Muscle layer of colon (tissue), 2 donors: Measurements from ENCODE around the gene TYROBP.
A peak's percentile ranks its signal among the peaks of the same experiment; 100 is the strongest.
"Not testable (repeated sequence)": the region's sequence is repeated elsewhere in the genome, so short reads cannot be mapped to it uniquely, and the experiment has no call there.

Source experiments
- H3K27ac ChIP-seq: one replicate; pipeline ENCODE4 v1.7.0; 2013; ENCODE audit warnings: low read depth, mild to moderate bottlenecking, low read length, moderate library complexity
- H3K27me3 ChIP-seq, 2 donors: one replicate each; pipeline ENCODE4 v1.7.0; 2013; ENCODE audit warnings: low read length in 2 of 2, mild to moderate bottlenecking in 2 of 2; ENCODE audit not compliant: insufficient read depth in 2 of 2, control insufficient read depth in 1 of 2
- H3K36me3 ChIP-seq: one replicate; pipeline ENCODE4 v1.7.0; 2013; ENCODE audit warnings: mild to moderate bottlenecking, low read length; ENCODE audit not compliant: insufficient read depth
- H3K4me1 ChIP-seq: one replicate; pipeline ENCODE4 v1.7.0; 2013; ENCODE audit warnings: mild to moderate bottlenecking, low read length; ENCODE audit not compliant: insufficient read depth
- H3K4me3 ChIP-seq, 2 donors: one replicate each; pipeline ENCODE4 v1.7.0; 2013; ENCODE audit warnings: low read length in 2 of 2, low read depth in 1 of 2, mild to moderate bottlenecking in 1 of 2, moderate library complexity in 1 of 2
- H3K9ac ChIP-seq: one replicate; pipeline ENCODE4 v1.7.0; 2013; ENCODE audit warnings: low read length
- H3K9me3 ChIP-seq: one replicate; pipeline ENCODE4 v1.7.0; 2013; ENCODE audit warnings: mild to moderate bottlenecking, low read length
- donor health status: abdominal sarcoma.
- donor health status: Adenocarcinoma of cecum.

Gene TYROBP

DNA sequence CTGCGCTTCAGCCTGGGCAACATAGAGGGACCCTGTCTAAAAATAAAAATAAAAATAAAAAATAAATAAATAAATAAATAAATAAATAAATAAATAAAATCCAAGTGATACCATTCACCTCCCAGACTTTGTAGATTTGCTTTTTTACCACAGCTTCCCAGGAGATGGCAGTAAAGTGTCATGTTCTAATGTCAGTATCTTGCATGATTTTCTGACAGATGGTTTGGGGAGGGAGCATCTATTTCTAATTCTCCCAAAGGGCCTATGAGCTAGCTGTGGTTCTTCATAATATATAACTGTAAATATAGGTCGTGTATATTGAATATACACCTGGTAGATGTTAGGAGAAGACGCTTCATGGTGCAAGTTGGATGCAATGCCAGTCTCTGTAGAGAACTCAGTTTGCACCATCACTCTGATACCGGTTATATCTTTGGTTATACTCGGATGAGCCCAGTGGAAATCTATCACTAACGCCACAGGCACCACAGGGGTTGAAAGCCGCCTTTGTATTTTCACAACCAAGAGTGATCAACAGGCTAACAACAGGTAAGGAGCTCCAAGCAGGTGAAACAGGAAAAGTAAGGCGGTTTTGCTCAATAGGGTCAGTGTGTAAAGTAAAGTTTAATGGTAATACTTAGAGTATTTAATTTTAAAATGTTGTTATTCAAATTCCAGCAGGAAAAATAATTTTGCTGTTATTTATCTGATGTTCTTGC, 25.8 kb downstream of the TYROBP start:
- Histone ChIP-seq H3K4me1 (no peaks in the 10 kb centered on the region), H3K27ac (no peak overlapping the region), H3K4me3 (no peak overlapping the region), H3K27me3 (peaks cover 0 to 23% of the 10 kb centered on the region in 2 donors), H3K36me3 (no peaks in the 10 kb centered on the region), H3K9ac (no peak overlapping the region), H3K9me3 (no peaks in the 10 kb centered on the region)

DNA sequence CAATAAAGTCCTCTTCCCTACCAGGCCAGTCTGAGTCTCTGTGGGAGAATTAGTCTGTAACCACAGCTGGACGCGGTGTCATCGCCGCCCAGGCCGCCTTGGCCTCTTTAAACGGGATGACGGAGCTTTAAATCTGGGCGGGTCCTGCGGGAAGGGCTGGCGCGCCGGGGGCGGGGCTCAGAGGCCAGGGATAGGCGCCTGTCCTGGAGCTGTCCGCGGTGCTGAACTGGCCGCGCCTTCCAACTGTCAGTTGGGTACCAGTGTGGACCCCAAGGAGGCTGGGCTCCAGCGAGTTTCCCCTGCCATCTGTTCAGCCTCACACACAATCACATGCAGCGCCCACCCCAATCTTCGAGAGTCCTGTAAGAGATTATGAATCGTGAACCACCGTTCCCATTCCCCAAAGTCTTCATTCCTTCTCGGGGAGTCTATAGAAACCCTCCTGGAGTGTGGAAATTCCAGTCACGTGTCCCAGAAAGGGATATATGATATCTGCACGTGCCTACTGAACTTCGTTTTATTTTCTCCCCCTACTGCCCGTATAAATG, 28.3 kb downstream of the TYROBP start:
- no peaks in the 10 kb centered on the region for H3K9me3 ChIP-seq
- H3K36me3 ChIP-seq, result no peaks in the 10 kb centered on the region
- no peak overlapping the region for H3K9ac ChIP-seq
- no peaks in the 10 kb centered on the region for H3K4me1 ChIP-seq
- H3K27me3 ChIP-seq, result peaks cover 0 to 23% of the 10 kb centered on the region in 2 donors
- no peak overlapping the region for H3K27ac ChIP-seq
- no peak overlapping the region for H3K4me3 ChIP-seq

DNA sequence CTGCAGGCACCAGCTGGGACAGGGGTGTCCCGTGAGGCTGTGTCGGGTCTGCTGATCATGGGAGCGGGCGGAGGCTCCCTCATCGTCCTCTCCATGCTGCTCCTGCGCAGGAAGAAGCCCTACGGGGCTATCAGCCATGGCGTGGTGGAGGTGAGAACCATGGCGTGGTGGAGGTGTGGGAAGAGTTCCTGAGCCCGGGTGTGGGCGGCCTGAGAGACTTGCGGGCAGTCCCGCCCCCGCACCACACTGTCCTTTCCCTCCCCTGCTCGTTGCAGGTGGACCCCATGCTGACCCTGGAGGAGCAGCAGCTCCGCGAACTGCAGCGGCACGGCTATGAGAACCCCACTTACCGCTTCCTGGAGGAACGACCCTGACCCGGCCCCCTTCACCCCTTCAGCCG, 29.0 kb downstream of the TYROBP start:
- no peak overlapping the region for H3K27ac ChIP-seq
- no peaks in the 10 kb centered on the region for H3K36me3 ChIP-seq
- no peak overlapping the region for H3K4me3 ChIP-seq
- H3K9me3 ChIP-seq, result no peaks in the 10 kb centered on the region
- H3K9ac ChIP-seq, result no peak overlapping the region
- H3K27me3 ChIP-seq, result peaks cover 0 to 23% of the 10 kb centered on the region in 2 donors
- no peaks in the 10 kb centered on the region for H3K4me1 ChIP-seq

DNA sequence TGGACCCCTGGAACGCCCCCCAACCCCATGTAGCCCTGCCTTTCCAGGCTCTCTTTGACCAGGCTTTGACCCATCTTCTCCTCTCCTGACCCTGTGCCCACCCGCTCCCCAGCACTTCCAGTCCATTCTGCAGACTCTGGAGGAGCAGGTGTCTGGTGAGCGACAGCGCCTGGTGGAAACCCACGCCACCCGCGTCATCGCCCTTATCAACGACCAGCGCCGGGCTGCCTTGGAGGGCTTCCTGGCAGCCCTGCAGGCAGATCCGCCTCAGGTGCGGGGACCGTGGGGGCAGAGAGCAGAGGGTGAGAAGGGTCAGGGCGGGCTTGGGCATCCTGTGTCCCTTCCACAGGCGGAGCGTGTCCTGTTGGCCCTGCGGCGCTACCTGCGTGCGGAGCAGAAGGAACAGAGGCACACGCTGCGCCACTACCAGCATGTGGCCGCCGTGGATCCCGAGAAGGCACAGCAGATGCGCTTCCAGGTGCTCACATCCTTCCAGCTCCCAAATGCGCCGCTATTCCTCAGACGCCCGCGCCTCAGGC, 33.6 kb downstream of the TYROBP start:
- Histone ChIP-seq H3K9ac (no peak overlapping the region), H3K27me3 (peaks cover 24 to 45% of the 10 kb centered on the region in 2 donors), H3K4me1 (peaks cover 8% of the 10 kb centered on the region), H3K36me3 (no peaks in the 10 kb centered on the region), H3K27ac (no peak overlapping the region), H3K4me3 (no peak overlapping the region), H3K9me3 (no peaks in the 10 kb centered on the region)

DNA sequence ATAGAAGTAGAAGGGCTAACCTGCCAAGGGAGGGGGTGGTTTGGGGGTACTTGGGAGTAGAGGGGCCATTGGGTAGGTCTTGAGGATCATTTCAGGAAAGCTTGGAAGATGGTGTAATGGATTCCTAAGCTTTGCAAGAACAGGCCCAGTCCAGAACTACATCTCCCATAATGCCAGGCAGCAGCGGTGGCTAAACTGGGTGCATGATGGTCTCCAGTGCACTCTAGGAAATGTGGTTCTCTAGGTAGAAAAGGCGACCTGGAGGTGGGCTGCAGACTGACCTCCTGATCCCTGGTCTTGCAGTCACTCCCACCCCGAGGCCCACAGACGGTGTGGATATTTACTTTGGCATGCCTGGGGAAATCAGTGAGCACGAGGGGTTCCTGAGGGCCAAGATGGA, 35.9 kb downstream of the TYROBP start:
- Histone ChIP-seq H3K9me3 (no peaks in the 10 kb centered on the region), H3K4me3 (no peak overlapping the region), H3K27ac (no peak overlapping the region), H3K27me3 (peaks cover 29 to 39% of the 10 kb centered on the region in 2 donors), H3K36me3 (no peaks in the 10 kb centered on the region), H3K4me1 (peaks cover 15% of the 10 kb centered on the region), H3K9ac (no peak overlapping the region)

DNA sequence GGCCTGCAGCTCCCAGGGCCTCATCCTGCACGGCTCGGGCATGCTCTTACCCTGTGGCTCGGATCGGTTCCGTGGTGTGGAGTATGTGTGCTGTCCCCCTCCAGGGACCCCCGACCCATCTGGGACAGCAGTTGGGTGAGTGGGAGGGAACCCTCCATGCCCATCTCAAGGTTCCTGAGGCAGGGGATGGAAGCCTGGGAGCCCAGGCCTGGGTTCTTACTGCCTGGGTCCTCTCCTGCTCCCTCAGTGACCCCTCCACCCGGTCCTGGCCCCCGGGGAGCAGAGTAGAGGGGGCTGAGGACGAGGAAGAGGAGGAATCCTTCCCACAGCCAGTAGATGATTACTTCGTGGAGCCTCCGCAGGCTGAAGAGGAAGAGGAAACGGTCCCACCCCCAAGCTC, 36.5 kb downstream of the TYROBP start:
- H3K4me3 ChIP-seq, result no peak overlapping the region
- no peaks in the 10 kb centered on the region for H3K9me3 ChIP-seq
- peaks cover 15% of the 10 kb centered on the region for H3K4me1 ChIP-seq
- H3K27me3 ChIP-seq, result peaks cover 29 to 45% of the 10 kb centered on the region in 2 donors
- no peaks in the 10 kb centered on the region for H3K36me3 ChIP-seq
- H3K9ac ChIP-seq, result no peak overlapping the region
- no peak overlapping the region for H3K27ac ChIP-seq

DNA sequence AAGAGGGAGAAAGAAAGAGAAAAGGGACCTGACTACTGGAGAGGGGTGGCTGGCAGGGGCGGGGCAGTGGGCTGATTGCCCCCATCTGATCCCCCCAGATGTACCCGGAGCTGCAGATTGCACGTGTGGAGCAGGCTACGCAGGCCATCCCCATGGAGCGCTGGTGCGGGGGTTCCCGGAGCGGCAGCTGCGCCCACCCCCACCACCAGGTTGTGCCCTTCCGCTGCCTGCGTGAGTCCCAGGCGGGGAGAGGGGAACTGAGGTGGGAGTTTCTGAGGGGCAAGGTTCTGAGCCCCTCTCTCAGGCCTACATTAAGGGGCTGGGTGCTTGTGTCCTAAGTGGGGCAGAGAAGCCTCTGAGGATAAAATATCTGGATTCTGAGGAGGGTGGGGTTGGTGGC, 37.3 kb downstream of the TYROBP start:
- Histone ChIP-seq H3K27ac (no peak overlapping the region), H3K27me3 (peaks cover 29 to 48% of the 10 kb centered on the region in 2 donors), H3K9ac (no peak overlapping the region), H3K9me3 (no peaks in the 10 kb centered on the region), H3K4me1 (peaks cover 15% of the 10 kb centered on the region), H3K36me3 (no peaks in the 10 kb centered on the region), H3K4me3 (no peak overlapping the region)

DNA sequence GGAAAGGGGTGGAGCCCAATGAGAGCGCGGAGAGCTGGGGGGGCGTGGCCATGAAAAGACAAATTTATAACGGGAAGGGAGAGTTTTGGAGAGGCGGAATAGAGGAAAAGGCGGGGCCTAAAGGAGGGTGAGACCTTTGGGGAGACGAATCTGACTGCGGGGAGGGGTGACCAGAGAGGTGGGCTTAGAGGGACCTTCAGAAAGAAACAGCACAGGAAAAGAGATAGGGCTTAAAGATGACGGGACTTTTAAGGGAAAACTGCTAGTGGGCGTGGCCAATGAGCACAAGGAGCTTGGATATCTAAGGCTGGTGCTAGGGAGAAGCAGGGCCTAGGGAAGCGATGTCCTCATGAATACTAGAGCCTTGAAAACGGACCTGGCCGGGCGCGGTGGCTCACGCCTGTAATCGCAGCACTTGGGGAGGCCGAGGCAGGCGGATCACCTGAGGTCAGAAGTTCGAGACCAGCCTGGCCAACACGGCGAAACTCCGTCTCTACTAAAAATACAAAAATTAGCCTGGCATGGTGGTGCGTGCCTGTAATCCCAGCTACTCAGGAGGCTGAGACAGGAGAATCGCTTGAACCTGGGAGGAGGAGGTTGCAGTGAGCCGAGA, 37.9 kb downstream of the TYROBP start:
- H3K9ac ChIP-seq, H3K4me3 ChIP-seq, H3K9me3 ChIP-seq, H3K27ac ChIP-seq, H3K36me3 ChIP-seq: not testable (repeated sequence)
- H3K4me1 ChIP-seq, result peaks cover 15% of the 10 kb centered on the region
- H3K27me3 ChIP-seq, result peaks cover 29 to 48% of the 10 kb centered on the region in 2 donors

DNA sequence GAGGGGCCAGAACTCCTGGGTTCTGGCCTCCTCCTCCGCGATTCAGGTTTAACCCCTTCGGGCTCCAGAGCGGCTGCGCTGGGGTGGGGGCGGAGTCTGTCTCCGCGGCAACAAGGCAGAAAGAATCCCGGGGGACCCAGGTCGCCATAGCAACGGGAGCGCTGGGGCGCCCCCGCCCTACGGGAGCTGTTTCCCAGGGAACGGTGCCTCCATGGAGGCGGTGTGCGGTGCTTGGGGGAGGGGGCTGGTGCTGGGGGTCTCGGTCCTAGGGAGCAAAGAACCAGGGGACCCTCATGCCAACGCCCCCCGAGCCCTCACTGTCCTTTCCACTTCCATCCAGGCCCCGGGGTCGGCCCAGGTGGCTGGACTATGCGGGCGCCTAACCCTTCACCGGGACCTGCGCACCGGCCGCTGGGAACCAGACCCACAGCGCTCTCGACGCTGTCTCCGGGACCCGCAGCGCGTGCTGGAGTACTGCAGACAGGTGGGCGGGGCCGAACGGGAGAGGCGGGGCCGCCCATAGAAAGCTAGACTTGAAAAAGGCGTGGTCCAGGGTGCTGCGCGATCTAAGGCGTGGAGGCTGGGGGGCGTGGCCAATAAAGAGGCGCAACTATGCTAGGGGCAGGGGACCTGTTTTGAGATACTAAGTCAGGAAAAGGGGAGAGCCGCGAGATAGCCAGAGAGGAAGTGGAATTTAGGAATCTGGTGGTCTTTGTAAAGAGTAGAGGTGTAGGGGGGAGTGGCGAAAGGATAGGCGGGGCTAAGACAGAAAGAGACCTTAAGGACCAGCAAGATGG, 38.6 kb downstream of the TYROBP start:
- Histone ChIP-seq H3K27me3 (peaks cover 29 to 48% of the 10 kb centered on the region in 2 donors), H3K27ac (no peak overlapping the region), H3K9me3 (no peaks in the 10 kb centered on the region), H3K36me3 (no peaks in the 10 kb centered on the region), H3K4me1 (peaks cover 15% of the 10 kb centered on the region), H3K9ac (no peak overlapping the region), H3K4me3 (peak overlapping the region in 1 of 2 donors; percentile 45)

DNA sequence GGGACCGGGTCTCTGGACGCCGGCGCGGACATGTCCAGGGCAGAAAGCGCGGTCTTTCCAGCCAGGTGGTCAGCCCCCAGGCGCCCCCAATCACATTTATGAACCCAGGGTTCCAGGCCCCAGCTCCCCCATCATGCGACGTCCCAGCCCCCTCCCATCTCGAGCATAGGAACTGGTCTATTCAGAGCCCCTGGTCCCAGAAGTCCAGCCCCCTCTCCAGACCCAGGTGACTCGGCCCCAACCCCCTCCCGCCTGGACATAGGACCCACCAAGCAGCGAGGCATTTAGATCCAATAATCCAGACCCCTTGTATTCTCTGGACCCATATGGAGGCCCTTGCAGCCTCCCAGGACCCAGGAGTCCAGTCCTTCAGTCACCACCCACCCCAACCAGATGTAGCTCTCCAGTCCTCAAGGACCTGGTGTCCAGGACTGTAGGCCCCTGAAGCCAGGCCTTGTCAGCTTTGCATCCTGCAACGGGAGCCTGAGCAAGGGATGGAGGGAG, 39.2 kb downstream of the TYROBP start:
- H3K4me3 ChIP-seq, result peak overlapping the region in 1 of 2 donors; percentile 45
- no peak overlapping the region for H3K27ac ChIP-seq
- H3K9ac ChIP-seq, result no peak overlapping the region
- no peaks in the 10 kb centered on the region for H3K36me3 ChIP-seq
- H3K4me1 ChIP-seq, result peaks cover 15% of the 10 kb centered on the region
- H3K9me3 ChIP-seq, result no peaks in the 10 kb centered on the region
- H3K27me3 ChIP-seq, result peaks cover 29 to 48% of the 10 kb centered on the region in 2 donors
